ENCODE measurements around the gene IER5L.

The IER5L gene

GRCh38 chr9:129224618-129225489 is 46.8 kb upstream of the IER5L start:
- no peaks in the 10 kb centered on the region for H3K36me3 ChIP-seq (ENCODE audit: insufficient read depth, low read length)
- H4K20me1 ChIP-seq (ENCODE audit: insufficient read depth, low read length) = no peaks in the 10 kb centered on the region
- no peak for ATAC-seq (ENCODE audit: insufficient read depth, low read depth)
- H3K4me3 ChIP-seq (ENCODE audit: low read depth in 1 of 2, low read length in 2 of 2) = no peak overlapping the region
- no peak overlapping the region for H3K4me2 ChIP-seq (ENCODE audit: insufficient read depth, low read length)
- H3K4me1 ChIP-seq (ENCODE audit: insufficient read depth, low read length) = peaks cover 7% of the 10 kb centered on the region
- DNase-seq = no peak
- no peak overlapping the region for H3K27ac ChIP-seq (ENCODE audit: low read length)
- H3K79me2 ChIP-seq (ENCODE audit: insufficient read depth, low read length) = no peaks in the 10 kb centered on the region
- no peak for TF ChIP-seq CTCF (IDR thresholded peaks at IDR 0.05; ENCODE audit: borderline replicate concordance, extremely low read depth, low read length, poor library complexity, severe bottlenecking)
- TF ChIP-seq EZH2 (IDR thresholded peaks at IDR 0.05; ENCODE audit: borderline replicate concordance, low read depth, low read length, severe bottlenecking) = no peak
- H3K9ac ChIP-seq (ENCODE audit: low read depth, low read length) = no peak overlapping the region
- H3K27me3 ChIP-seq (ENCODE audit: insufficient read depth, low read length, poor library complexity) = no peaks in the 10 kb centered on the region
- H2AFZ ChIP-seq (ENCODE audit: low read depth, low read length) = no peak overlapping the region
- H3K9me3 ChIP-seq (ENCODE audit: insufficient read depth, low read length, severe bottlenecking) = no peaks in the 10 kb centered on the region

GRCh38 chr9:129223551-129224208 is 45.6 kb upstream of the IER5L start:
- TF ChIP-seq CTCF (IDR thresholded peaks at IDR 0.05; ENCODE audit: borderline replicate concordance, extremely low read depth, low read length, poor library complexity, severe bottlenecking) (no peak), EZH2 (IDR thresholded peaks at IDR 0.05; ENCODE audit: borderline replicate concordance, low read depth, low read length, severe bottlenecking) (no peak)
- no peak overlapping the region for H2AFZ ChIP-seq (ENCODE audit: low read depth, low read length)
- no peaks in the 10 kb centered on the region for H3K27me3 ChIP-seq (ENCODE audit: insufficient read depth, low read length, poor library complexity)
- no peak for DNase-seq
- no peaks in the 10 kb centered on the region for H4K20me1 ChIP-seq (ENCODE audit: insufficient read depth, low read length)
- H3K4me2 ChIP-seq (ENCODE audit: insufficient read depth, low read length) = no peak overlapping the region
- H3K27ac ChIP-seq (ENCODE audit: low read length) = no peak overlapping the region
- no peaks in the 10 kb centered on the region for H3K9me3 ChIP-seq (ENCODE audit: insufficient read depth, low read length, severe bottlenecking)
- no peaks in the 10 kb centered on the region for H3K79me2 ChIP-seq (ENCODE audit: insufficient read depth, low read length)
- ATAC-seq (ENCODE audit: insufficient read depth, low read depth) = no peak
- H3K4me1 ChIP-seq (ENCODE audit: insufficient read depth, low read length) = peaks cover 7% of the 10 kb centered on the region
- no peak overlapping the region for H3K9ac ChIP-seq (ENCODE audit: low read depth, low read length)
- no peak overlapping the region for H3K4me3 ChIP-seq (ENCODE audit: low read depth in 1 of 2, low read length in 2 of 2)
- H3K36me3 ChIP-seq (ENCODE audit: insufficient read depth, low read length) = no peaks in the 10 kb centered on the region

- no peak overlapping the region for H3K4me3 ChIP-seq (ENCODE audit: low read depth in 1 of 2, low read length in 2 of 2)
- no peak overlapping the region for H3K27ac ChIP-seq (ENCODE audit: low read length)
- H4K20me1 ChIP-seq (ENCODE audit: insufficient read depth, low read length) = no peaks in the 10 kb centered on the region
- peaks cover 7% of the 10 kb centered on the region for H3K4me1 ChIP-seq (ENCODE audit: insufficient read depth, low read length)
- H3K79me2 ChIP-seq (ENCODE audit: insufficient read depth, low read length) = no peaks in the 10 kb centered on the region
- H3K9ac ChIP-seq (ENCODE audit: low read depth, low read length) = no peak overlapping the region
- H3K4me2 ChIP-seq (ENCODE audit: insufficient read depth, low read length) = no peak overlapping the region
- no peak for DNase-seq
- no peaks in the 10 kb centered on the region for H3K9me3 ChIP-seq (ENCODE audit: insufficient read depth, low read length, severe bottlenecking)
- no peaks in the 10 kb centered on the region for H3K36me3 ChIP-seq (ENCODE audit: insufficient read depth, low read length)
- no peaks in the 10 kb centered on the region for H3K27me3 ChIP-seq (ENCODE audit: insufficient read depth, low read length, poor library complexity)
- no peak for ATAC-seq (ENCODE audit: insufficient read depth, low read depth)
- no peak overlapping the region for H2AFZ ChIP-seq (ENCODE audit: low read depth, low read length)
- TF ChIP-seq EZH2 (IDR thresholded peaks at IDR 0.05; ENCODE audit: borderline replicate concordance, low read depth, low read length, severe bottlenecking) (no peak), CTCF (IDR thresholded peaks at IDR 0.05; ENCODE audit: borderline replicate concordance, extremely low read depth, low read length, poor library complexity, severe bottlenecking) (no peak)
Measured at GRCh38 chr9:129222819-129223218, 44.8 kb upstream of the IER5L start.

Data from DND-41 (cell line).